K562 (cell line): ENCODE results near the gene CCDC87.

Source experiments
- CAMTA2 ChIP-seq: fragments of 250-450 bp; sonication (Bioruptor Pico); conservative IDR thresholded peaks from 2 replicates; pipeline ENCODE4 v1.5.1; 2022
- CTCF ChIP-seq, 3 experiments: IDR thresholded peaks in 2 of 3; conservative IDR thresholded peaks in 1 of 3; 2 replicates each; pipeline ENCODE4 v1.5.1; 2011 to 2012; ENCODE audit warnings: low read length in 3 of 3, mild to moderate bottlenecking in 3 of 3, control low read depth in 2 of 3, improper control_type of control experiment in 1 of 3, inconsistent platforms in 1 of 3, low read depth in 1 of 3, mixed read lengths in 1 of 3, moderate library complexity in 1 of 3; ENCODE audit not compliant: insufficient read depth in 2 of 3
- FOXP1 ChIP-seq: sonication (generic); formaldehyde crosslinking; IDR thresholded peaks from 2 replicates; pipeline ENCODE4 v1.8.0; 2022; ENCODE audit warnings: mild to moderate bottlenecking, missing genetic modification reagents
- HDAC2 ChIP-seq: fragments of 450-650 bp; IDR thresholded peaks from 2 replicates; pipeline ENCODE4 v1.6.1; 2016; ENCODE audit warnings: mild to moderate bottlenecking
- MTA3 ChIP-seq: fragments of 450-650 bp; formaldehyde crosslinking; IDR thresholded peaks from 2 replicates; pipeline ENCODE4 v1.6.1; 2017; ENCODE audit warnings: mild to moderate bottlenecking, borderline replicate concordance

GRCh38 chr11:66637557-66638176 lies 44.8 kb upstream of the CCDC87 start:
- TF ChIP-seq HDAC2 (no peak), FOXP1 (no peak), CTCF (IDR thresholded peaks at IDR 0.05 in 2 of 3, conservative IDR thresholded peaks at IDR 0.05 in 1 of 3; ENCODE audit: insufficient read depth in 2 of 3, low read depth in 1 of 3, low read length in 3 of 3) (no peak), MTA3 (no peak), CAMTA2 (CRISPR knock-in tag) (no peak)
